ENCODE measurements around the gene S1PR3.

The S1PR3 gene

GRCh38 chr9:89022902-89023301, 31.6 kb downstream of the S1PR3 start:
- no peak for DNase-seq (ENCODE audit: low read depth, low spot score)
- no peak overlapping the region for H3K4me3 ChIP-seq
- no peaks in the 10 kb centered on the region for H3K9me3 ChIP-seq (ENCODE audit: low read depth, low read length)
- no peaks in the 10 kb centered on the region for H3K36me3 ChIP-seq (ENCODE audit: insufficient read depth, low read length)
- no peak overlapping the region for H3K27ac ChIP-seq
- TF ChIP-seq POLR2AphosphoS5 (IDR thresholded peaks at IDR 0.05; ENCODE audit: borderline replicate concordance, low read depth, low read length) = no peak
- TF ChIP-seq FOXP2 (optimal IDR thresholded peaks at IDR 0.05; ENCODE audit: control extremely low read depth, extremely low read length, insufficient read depth) = no peak
- TF ChIP-seq EZH2 (IDR thresholded peaks at IDR 0.05) = no peak
- H3K9ac ChIP-seq (ENCODE audit: insufficient read length) = no peak overlapping the region

- DNase-seq (ENCODE audit: low read depth, low spot score) = no peak
- Histone ChIP-seq H3K36me3 (ENCODE audit: insufficient read depth, low read length) (no peaks in the 10 kb centered on the region), H3K4me3 (no peak overlapping the region), H3K9me3 (ENCODE audit: low read depth, low read length) (no peaks in the 10 kb centered on the region), H3K27ac (no peak overlapping the region), H3K9ac (ENCODE audit: insufficient read length) (no peak overlapping the region)
- TF ChIP-seq FOXP2 (optimal IDR thresholded peaks at IDR 0.05; ENCODE audit: control extremely low read depth, extremely low read length, insufficient read depth) = no peak
- no peak for TF ChIP-seq POLR2AphosphoS5 (IDR thresholded peaks at IDR 0.05; ENCODE audit: borderline replicate concordance, low read depth, low read length)
- no peak for TF ChIP-seq EZH2 (IDR thresholded peaks at IDR 0.05)
Measured at GRCh38 chr9:89023740-89024139, 32.5 kb downstream of the S1PR3 start.

- Histone ChIP-seq H3K4me3 (no peak overlapping the region), H3K36me3 (ENCODE audit: insufficient read depth, low read length) (no peaks in the 10 kb centered on the region), H3K9me3 (ENCODE audit: low read depth, low read length) (no peaks in the 10 kb centered on the region), H3K9ac (ENCODE audit: insufficient read length) (no peak overlapping the region), H3K27ac (no peak overlapping the region)
- TF ChIP-seq EZH2 (IDR thresholded peaks at IDR 0.05) = no peak
- TF ChIP-seq FOXP2 (optimal IDR thresholded peaks at IDR 0.05; ENCODE audit: control extremely low read depth, extremely low read length, insufficient read depth) = no peak
- no peak for TF ChIP-seq POLR2AphosphoS5 (IDR thresholded peaks at IDR 0.05; ENCODE audit: borderline replicate concordance, low read depth, low read length)
- DNase-seq (ENCODE audit: low read depth, low spot score) = no peak
Measured at GRCh38 chr9:89024727-89025126, 33.5 kb downstream of the S1PR3 start.

- H3K36me3 ChIP-seq (ENCODE audit: insufficient read depth, low read length) = no peaks in the 10 kb centered on the region
- no peak for TF ChIP-seq POLR2AphosphoS5 (IDR thresholded peaks at IDR 0.05; ENCODE audit: borderline replicate concordance, low read depth, low read length)
- TF ChIP-seq EZH2 (IDR thresholded peaks at IDR 0.05) = no peak
- TF ChIP-seq FOXP2 (optimal IDR thresholded peaks at IDR 0.05; ENCODE audit: control extremely low read depth, extremely low read length, insufficient read depth) = no peak
- no peak overlapping the region for H3K27ac ChIP-seq
- DNase-seq (ENCODE audit: low read depth, low spot score) = no peak
- no peak overlapping the region for H3K4me3 ChIP-seq
- H3K9me3 ChIP-seq (ENCODE audit: low read depth, low read length) = no peaks in the 10 kb centered on the region
- H3K9ac ChIP-seq (ENCODE audit: insufficient read length) = no peak overlapping the region
Measured at GRCh38 chr9:89025553-89025952, 34.3 kb downstream of the S1PR3 start.

GRCh38 chr9:89026876-89027275, 35.6 kb downstream of the S1PR3 start:
- TF ChIP-seq EZH2 (IDR thresholded peaks at IDR 0.05) (no peak), FOXP2 (optimal IDR thresholded peaks at IDR 0.05; ENCODE audit: control extremely low read depth, extremely low read length, insufficient read depth) (no peak), POLR2AphosphoS5 (IDR thresholded peaks at IDR 0.05; ENCODE audit: borderline replicate concordance, low read depth, low read length) (no peak)
- no peak overlapping the region for H3K27ac ChIP-seq
- no peak overlapping the region for H3K9ac ChIP-seq (ENCODE audit: insufficient read length)
- H3K4me3 ChIP-seq = no peak overlapping the region
- H3K36me3 ChIP-seq (ENCODE audit: insufficient read depth, low read length) = no peaks in the 10 kb centered on the region
- no peaks in the 10 kb centered on the region for H3K9me3 ChIP-seq (ENCODE audit: low read depth, low read length)
- no peak for DNase-seq (ENCODE audit: low read depth, low spot score)

- TF ChIP-seq EZH2 (IDR thresholded peaks at IDR 0.05) = no peak
- TF ChIP-seq FOXP2 (optimal IDR thresholded peaks at IDR 0.05; ENCODE audit: control extremely low read depth, extremely low read length, insufficient read depth) = no peak
- no peak for TF ChIP-seq POLR2AphosphoS5 (IDR thresholded peaks at IDR 0.05; ENCODE audit: borderline replicate concordance, low read depth, low read length)
- Histone ChIP-seq H3K4me3 (no peak overlapping the region), H3K36me3 (ENCODE audit: insufficient read depth, low read length) (no peaks in the 10 kb centered on the region), H3K9me3 (ENCODE audit: low read depth, low read length) (no peaks in the 10 kb centered on the region), H3K27ac (no peak overlapping the region), H3K9ac (ENCODE audit: insufficient read length) (no peak overlapping the region)
- no peak for DNase-seq (ENCODE audit: low read depth, low spot score)
Measured at GRCh38 chr9:89029788-89030187, 38.5 kb downstream of the S1PR3 start.

GRCh38 chr9:89032173-89032572, 40.9 kb downstream of the S1PR3 start:
- Histone ChIP-seq H3K9me3 (ENCODE audit: low read depth, low read length) (no peaks in the 10 kb centered on the region), H3K27ac (no peak overlapping the region), H3K36me3 (ENCODE audit: insufficient read depth, low read length) (no peaks in the 10 kb centered on the region), H3K4me3 (no peak overlapping the region), H3K9ac (ENCODE audit: insufficient read length) (no peak overlapping the region)
- no peak for DNase-seq (ENCODE audit: low read depth, low spot score)
- no peak for TF ChIP-seq FOXP2 (optimal IDR thresholded peaks at IDR 0.05; ENCODE audit: control extremely low read depth, extremely low read length, insufficient read depth)
- no peak for TF ChIP-seq EZH2 (IDR thresholded peaks at IDR 0.05)
- TF ChIP-seq POLR2AphosphoS5 (IDR thresholded peaks at IDR 0.05; ENCODE audit: borderline replicate concordance, low read depth, low read length) = no peak

- Histone ChIP-seq H3K36me3 (ENCODE audit: insufficient read depth, low read length) (no peaks in the 10 kb centered on the region), H3K4me3 (no peak overlapping the region), H3K27ac (no peak overlapping the region), H3K9ac (ENCODE audit: insufficient read length) (no peak overlapping the region), H3K9me3 (ENCODE audit: low read depth, low read length) (no peaks in the 10 kb centered on the region)
- no peak for DNase-seq (ENCODE audit: low read depth, low spot score)
- TF ChIP-seq POLR2AphosphoS5 (IDR thresholded peaks at IDR 0.05; ENCODE audit: borderline replicate concordance, low read depth, low read length) = no peak
- no peak for TF ChIP-seq EZH2 (IDR thresholded peaks at IDR 0.05)
- TF ChIP-seq FOXP2 (optimal IDR thresholded peaks at IDR 0.05; ENCODE audit: control extremely low read depth, extremely low read length, insufficient read depth) = no peak
Measured at GRCh38 chr9:89032661-89033060, 41.4 kb downstream of the S1PR3 start.

GRCh38 chr9:89036383-89036782, 45.1 kb downstream of the S1PR3 start:
- DNase-seq (ENCODE audit: low read depth, low spot score) = no peak
- no peak overlapping the region for H3K9ac ChIP-seq (ENCODE audit: insufficient read length)
- H3K9me3 ChIP-seq (ENCODE audit: low read depth, low read length) = no peaks in the 10 kb centered on the region
- no peak for TF ChIP-seq EZH2 (IDR thresholded peaks at IDR 0.05)
- no peak for TF ChIP-seq FOXP2 (optimal IDR thresholded peaks at IDR 0.05; ENCODE audit: control extremely low read depth, extremely low read length, insufficient read depth)
- H3K36me3 ChIP-seq (ENCODE audit: insufficient read depth, low read length) = no peaks in the 10 kb centered on the region
- H3K4me3 ChIP-seq = no peak overlapping the region
- H3K27ac ChIP-seq = no peak overlapping the region

All from SK-N-MC (cell line).